GM23338 (cell line): Measurements from ENCODE around the gene SERINC5. TPM values are rescaled to one million over a fixed set of nuclear protein-coding genes. Genes with fewer than 3 reads are reported as not detected.

Experiments
- CTCF ChIP-seq, 2 experiments: fragments of 200-600 bp in 1 of 2; sonication (generic) in 1 of 2; conservative IDR thresholded peaks; 2 replicates each; pipeline versions ENCODE4 v1.5.1 to v1.6.1; 2016 to 2017; ENCODE audit warnings: antibody characterized with exemption in 2 of 2, low read depth in 2 of 2, mild to moderate bottlenecking in 2 of 2, moderate library complexity in 1 of 2
- ETS1 ChIP-seq: IDR thresholded peaks from 2 replicates; pipeline ENCODE4 v1.6.1; 2016; ENCODE audit warnings: antibody characterized with exemption
- EZH2 ChIP-seq: fragments of 200-600 bp; sonication (generic); IDR thresholded peaks from one replicate; pipeline ENCODE4 v1.8.0; 2017; ENCODE audit warnings: antibody characterized with exemption, mild to moderate bottlenecking, low read depth; ENCODE audit not compliant: unreplicated experiment
- EZH2phosphoT487 ChIP-seq: fragments of 200-600 bp; sonication (generic); IDR thresholded peaks from one replicate; pipeline ENCODE4 v1.8.1; 2018; ENCODE audit warnings: antibody characterized with exemption; ENCODE audit not compliant: unreplicated experiment
- NANOG ChIP-seq: IDR thresholded peaks from 2 replicates; pipeline ENCODE4 v1.6.1; 2016; ENCODE audit warnings: antibody characterized with exemption, borderline replicate concordance
- REST ChIP-seq: IDR thresholded peaks from one replicate; pipeline ENCODE4 v1.6.1; 2018; ENCODE audit warnings: antibody characterized with exemption; ENCODE audit not compliant: unreplicated experiment
- ZNF331 ChIP-seq: fragments of 250-450 bp; sonication (Bioruptor Pico); IDR thresholded peaks from 2 replicates; pipeline ENCODE4 v1.5.0; 2020; ENCODE audit warnings: low read depth, mild to moderate bottlenecking, moderate library complexity
- ZNF462 ChIP-seq: fragments of 250-450 bp; sonication (Bioruptor Pico); IDR thresholded peaks from 2 replicates; pipeline ENCODE4 v1.5.0; 2020; ENCODE audit warnings: mild to moderate bottlenecking, moderate library complexity
- polyA plus RNA-seq: library from polyadenylated mRNA; unstranded; fragments of >200 nt; fragmentation: Nextera tagmentation; extraction: Ambion mirVana; gene quantifications from 2 replicates; pipeline ENCODE4 v1.2.1, GENCODE V29; 2016
- total RNA-seq: library from RNA; depleted of rRNA; stranded (reverse); fragments of >200 nt; shearing (Covaris generic); gene quantifications from 2 replicates; pipeline ENCODE4 v1.2.3, GENCODE V29; 2014

The SERINC5 gene
- total and polyA plus RNA-seq, 2 experiments from 2014 or later: 34.0 to 107 TPM

- TF ChIP-seq ZNF462: no peak
- no peak for TF ChIP-seq CTCF (conservative IDR thresholded peaks at IDR 0.05; ENCODE audit: low read depth in 2 of 2)
- TF ChIP-seq EZH2: no peak
- no peak for TF ChIP-seq NANOG
- no peak for TF ChIP-seq ETS1
- no peak for TF ChIP-seq ZNF331
- TF ChIP-seq REST: no peak
- no peak for TF ChIP-seq EZH2phosphoT487
Observed at GRCh38 chr5:80194468-80194867, 61.4 kb downstream of the SERINC5 start (continued).
